ENCODE results near the gene AFMID.
"Not testable (repeated sequence)": the region's sequence is repeated elsewhere in the genome, so short reads cannot be mapped to it uniquely, and the experiment has no call there.

AFMID gene

DNA sequence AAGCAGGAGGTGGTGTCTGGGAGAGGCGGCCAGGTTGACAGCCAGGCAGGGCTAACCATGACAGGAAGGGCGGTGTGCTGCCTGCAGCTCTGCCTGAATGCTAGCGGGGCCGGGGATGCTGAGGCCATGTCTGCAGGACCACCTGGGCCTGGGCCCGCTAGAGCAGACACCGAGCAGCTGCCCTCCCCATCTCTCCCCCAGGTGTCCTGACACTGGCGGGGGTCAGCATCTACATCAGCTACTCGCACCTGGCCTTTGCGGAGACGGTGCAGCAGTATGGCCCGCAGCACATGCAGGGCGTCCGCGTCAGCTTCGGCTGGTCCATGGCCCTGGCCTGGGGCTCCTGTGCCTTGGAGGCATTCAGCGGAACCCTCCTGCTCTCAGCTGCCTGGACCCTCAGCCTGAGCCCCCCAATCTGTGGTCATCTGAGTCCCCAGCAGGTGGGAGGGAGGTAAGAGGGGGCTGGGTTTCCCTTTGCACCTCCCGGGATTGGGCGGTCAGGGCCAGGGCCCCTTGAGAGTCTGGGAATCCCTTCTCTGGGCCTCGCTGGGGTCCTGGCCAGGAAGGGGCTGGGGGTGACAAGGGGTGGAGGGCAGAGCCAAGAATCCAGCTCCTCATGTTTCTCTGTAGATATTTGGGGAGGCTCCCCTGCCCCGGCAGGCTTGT, 51.8 kb downstream of the AFMID start:
- DNase-seq (ENCODE audit: low read depth in 3 of 3): no peak

GRCh38 chr17:78239489-78239931, 52.3 kb downstream of the AFMID start:
- no peak for DNase-seq (ENCODE audit: low read depth in 3 of 3)

- no peak for DNase-seq (ENCODE audit: low read depth in 3 of 3)
These were observed 53.0 kb downstream of the AFMID start for GRCh38 chr17:78240012-78240655.

- DNase-seq (ENCODE audit: low read depth in 3 of 3): no peak
These were observed 53.7 kb downstream of the AFMID start for GRCh38 chr17:78240839-78241238.

DNA sequence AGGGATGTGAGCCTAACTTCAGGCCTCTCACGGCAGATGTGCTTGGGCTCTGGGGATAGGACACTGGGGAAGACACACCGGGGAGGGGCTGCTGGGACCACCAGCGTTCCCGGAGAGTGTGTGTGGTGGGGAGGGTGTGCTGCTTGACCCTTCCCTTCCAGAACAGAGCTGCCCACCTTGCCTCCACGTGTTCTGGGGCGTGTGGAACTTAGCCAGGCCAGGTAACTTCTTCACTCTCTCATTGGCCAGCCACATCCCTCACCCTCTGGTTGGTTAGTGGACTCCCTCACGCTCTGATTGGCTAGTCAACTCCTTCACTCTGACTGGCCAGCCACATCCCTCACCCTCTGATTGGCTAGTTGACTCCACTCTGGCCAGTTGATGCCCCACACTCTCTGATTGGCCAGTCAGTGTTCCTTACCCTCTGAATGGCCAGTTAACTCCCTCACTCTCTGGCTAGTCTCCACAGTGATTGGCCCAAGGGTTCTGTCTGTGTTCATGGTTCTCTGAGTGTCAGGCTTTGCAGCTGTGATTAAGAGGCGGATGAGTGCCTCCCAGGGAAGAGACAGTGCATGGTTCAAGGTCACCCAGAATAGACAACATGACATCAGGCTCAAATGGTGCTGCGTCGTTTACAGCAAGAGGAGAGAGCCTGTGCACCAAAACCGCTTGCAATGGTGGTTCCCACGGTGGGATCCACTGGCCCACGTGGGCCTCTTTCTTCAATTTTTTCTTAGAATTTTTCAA, 54.3 kb downstream of the AFMID start:
- DNase-seq (ENCODE audit: low read depth in 3 of 3): no peak

DNA sequence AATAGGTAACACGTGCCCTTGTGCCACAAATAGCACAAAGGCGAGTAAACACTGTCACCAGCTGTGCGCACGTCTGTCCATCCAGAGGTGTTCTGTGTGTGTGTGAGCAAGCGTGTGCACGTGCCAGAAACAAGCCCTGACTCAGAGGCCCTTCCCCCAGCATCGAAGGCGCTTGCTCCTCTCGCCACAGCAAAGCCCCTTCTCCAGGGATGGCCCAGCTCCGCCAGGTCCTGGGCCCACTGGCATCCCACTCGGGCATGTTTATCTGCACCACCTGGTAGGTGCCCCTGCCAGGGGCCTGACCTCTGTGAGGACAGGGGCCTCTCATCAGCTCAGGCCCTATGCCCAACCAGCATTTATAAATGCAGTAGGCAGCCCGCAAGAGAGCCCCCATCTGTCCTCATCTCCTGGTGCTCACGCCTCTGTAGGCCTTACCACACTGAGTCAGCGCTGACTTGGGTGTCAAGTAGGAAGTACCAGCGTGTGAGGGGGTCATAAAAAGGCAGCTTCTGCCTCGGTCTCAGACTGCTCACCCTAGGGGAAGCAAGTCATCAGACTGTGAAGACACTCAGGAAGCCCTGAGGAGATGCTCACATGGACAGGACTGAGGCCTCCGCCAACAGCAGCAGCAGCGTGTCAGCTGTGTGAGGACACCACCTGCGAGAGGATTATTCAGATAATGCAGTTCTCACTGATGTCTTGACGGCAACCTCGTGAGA, 55.0 kb downstream of the AFMID start:
- no peak for DNase-seq (ENCODE audit: low read depth in 3 of 3)

DNA sequence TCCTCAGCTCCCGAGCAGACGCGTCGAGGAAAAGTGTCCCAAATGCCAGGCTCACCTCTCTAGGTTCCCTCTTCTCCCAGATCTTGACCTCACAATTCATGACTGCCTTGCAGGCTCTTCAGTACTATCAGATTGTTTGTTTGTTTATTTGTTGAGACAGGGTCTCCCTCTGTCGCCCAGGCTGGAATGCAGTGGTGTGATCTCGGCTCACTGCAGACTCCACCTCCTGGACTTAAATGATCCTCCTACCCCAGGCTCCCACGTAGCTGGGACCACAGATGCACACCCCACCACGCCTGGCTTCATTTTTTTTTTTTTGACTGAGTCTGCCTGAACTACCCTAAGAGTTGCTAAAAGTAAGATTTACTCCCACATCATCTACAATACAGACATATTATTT, 60.1 kb downstream of the AFMID start:
- no peak for DNase-seq (ENCODE audit: low read depth in 3 of 3)

- no peak for DNase-seq (ENCODE audit: low read depth in 3 of 3)
These were observed 61.1 kb downstream of the AFMID start for GRCh38 chr17:78248051-78248914.

GRCh38 chr17:78249074-78249817, 62.1 kb downstream of the AFMID start:
- no peak for DNase-seq (ENCODE audit: low read depth in 3 of 3)

- DNase-seq (ENCODE audit: low read depth in 3 of 3): no peak
These were observed 63.0 kb downstream of the AFMID start for GRCh38 chr17:78249818-78250806.

DNA sequence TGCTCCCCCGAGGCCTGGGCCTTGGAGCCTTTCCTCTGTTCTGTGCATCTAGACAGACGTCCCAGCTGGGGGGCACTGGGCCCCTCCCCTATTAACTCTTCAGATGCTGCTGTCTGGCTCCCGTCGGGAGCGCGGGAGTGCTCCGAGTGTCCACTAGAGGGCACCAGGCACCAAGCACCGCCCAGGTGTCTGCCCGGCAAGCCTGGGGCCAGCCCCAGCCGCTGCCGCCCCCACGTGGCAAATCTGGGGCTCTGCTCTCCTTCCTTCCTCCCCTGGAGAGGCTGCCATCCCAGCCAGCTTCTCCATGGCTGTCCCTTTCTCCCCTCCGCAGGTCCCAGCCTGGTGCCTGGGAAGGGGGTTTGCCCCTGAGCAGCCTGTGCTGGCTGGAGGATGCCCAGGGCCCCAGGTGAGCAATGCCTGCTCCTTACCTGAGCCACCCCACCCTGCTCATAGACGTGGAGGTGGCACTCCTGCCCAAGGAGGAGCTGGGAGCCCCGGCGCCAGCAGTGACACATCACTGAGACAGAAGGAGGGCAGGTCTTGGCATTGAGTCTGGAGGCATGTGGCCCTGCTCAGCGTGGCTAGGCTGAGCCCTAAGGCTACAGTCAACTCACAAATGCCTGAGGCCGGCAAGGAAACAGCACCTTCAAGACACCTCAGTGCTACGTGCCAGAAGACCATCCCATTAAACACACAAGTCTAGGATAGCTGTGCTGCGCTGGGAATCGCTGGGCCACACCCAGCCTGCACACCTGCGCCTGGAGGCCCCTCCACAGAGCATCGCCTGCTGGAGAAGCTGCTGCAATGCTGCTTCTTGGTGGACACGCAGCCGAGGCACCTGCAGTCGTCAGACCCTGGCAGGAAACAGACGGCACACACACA, 64.0 kb downstream of the AFMID start:
- DNase-seq (ENCODE audit: low read depth in 3 of 3): peak; percentile 74 to 83 (median 81)

GRCh38 chr17:78251773-78252103, 64.6 kb downstream of the AFMID start:
- DNase-seq (ENCODE audit: low read depth in 3 of 3): no peak

DNA sequence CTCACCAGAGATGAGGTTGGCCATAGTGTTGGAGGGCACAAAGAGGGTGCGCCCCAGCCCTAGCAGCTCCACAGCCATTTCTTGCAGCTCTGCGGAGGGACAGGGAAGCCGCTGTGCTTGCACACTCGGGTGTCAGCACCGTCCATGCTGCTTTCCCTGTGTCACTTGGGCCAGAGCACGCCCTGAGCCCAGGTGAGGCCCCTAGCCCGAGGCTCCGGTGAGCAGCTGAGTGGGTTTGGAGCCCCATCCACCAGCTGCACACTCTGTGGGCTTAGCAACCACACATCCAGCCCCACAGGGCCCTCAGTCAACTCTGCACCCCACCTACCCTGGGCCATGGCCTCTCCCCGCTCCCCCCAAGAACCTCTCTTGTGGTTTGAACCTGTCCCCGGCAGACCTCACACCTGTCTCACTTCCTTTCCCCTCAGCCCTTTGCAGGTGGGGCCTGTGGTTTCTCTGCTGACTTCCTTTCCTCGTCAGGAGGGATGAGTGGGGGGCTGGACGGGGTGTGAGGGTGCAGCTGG, 65.0 kb downstream of the AFMID start:
- no peak for DNase-seq (ENCODE audit: low read depth in 3 of 3)

DNA sequence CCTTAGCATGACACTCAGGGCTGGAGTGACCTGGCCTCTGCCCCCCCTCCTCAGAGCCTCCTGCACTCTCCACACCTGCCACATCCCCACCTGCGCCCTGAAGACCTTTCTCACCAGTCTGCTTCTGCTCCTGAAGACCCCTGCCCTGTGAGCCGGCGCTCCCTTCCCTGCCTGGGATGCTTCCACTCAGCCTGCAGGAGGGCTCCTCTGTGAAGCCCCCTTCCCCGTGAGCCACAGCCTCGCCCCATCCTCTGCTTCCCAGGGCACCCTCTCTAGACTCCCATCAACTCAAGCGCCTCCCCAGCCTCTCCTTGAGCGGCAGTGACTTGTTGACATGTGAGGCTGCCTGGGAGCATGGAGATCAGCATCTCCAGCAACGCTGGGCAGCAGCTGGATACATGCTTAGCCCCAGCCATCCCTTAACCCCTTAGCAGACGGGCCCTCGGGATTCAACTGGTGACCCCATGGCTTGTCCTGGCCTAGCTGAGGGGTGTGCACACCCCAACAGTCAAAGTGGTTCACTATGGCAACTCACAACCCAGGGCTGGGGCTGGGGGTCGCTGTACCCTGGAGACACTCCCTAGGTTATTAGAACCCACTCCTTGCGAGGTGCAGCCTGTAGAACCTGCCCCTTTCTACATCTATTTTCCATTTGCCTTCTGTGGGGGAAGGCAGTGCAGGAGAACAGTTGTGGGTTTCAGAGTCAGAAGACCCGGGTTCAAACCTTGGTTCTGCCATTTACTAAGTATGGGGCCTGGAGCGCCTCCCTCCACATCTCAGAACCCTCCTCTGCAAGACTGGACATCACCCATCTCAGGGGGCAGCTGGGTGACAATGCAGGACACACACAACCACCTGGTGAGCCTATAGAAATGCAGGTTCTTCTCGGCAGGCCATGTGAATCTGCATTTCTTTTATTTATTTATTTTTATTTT, 65.8 kb downstream of the AFMID start:
- no peak for DNase-seq (ENCODE audit: low read depth in 3 of 3)

GRCh38 chr17:78253636-78253945, 66.4 kb downstream of the AFMID start:
- not testable (repeated sequence) for DNase-seq (ENCODE audit: low read depth in 3 of 3)

DNA sequence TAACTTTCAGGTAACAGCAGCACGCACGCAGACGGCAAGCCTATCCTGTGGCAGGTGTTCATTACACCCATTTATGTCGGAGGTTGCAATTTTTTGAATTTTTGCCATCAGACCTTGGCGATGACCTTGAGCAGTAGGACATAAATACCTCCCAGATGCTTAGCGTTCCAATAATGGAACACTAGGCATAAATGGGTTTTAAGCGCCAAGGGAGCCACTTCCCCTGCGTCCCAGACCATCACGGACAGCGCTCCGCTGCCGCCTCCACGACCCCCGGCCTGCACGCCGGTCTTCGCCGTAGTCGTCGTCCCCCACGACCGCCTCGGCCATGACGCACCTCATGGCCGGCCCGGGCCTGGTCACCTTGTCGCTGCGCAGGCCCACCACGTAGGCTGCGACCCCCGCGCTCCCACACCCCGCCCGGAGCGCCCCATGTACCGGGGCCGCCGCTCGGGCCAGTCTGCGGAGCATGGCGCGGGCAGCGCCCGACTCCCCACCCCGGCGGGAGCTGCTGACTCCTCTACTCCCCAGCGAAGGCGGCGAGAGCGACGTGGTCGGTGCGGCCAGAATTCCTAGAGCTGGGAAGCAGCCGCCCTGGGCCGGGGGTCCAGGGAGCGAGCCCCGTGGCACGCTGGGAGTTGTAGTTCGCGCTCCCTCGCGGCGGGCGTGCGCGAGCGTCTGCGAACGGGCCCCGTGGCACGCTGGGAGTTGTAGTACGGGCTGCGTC, 66.9 kb downstream of the AFMID start:
- peak; percentile 64 to 76 (median 68) for DNase-seq (ENCODE audit: low read depth in 3 of 3)
